Nephron progenitor cell (in vitro differentiated cells): ENCODE data around the gene SAA1.

ENCODE experiments used
- DNase-seq: peaks from one replicate; pipeline ENCODE4 v3.0.0; 2021
- H3K27ac Mint-ChIP-seq: 2 replicates; pipeline ENCODE4 v1.8.0; 2021; ENCODE audit warnings: mild to moderate bottlenecking, moderate library complexity, mixed read lengths
- H3K27me3 Mint-ChIP-seq: 2 replicates; pipeline ENCODE4 v1.8.0; 2021; ENCODE audit warnings: mild to moderate bottlenecking, low read depth, mixed read lengths; ENCODE audit not compliant: poor library complexity
- H3K36me3 Mint-ChIP-seq: 2 replicates; pipeline ENCODE4 v1.8.0; 2021; ENCODE audit warnings: low read depth, mixed read lengths
- H3K4me1 Mint-ChIP-seq: 2 replicates; pipeline ENCODE4 v1.8.0; 2021; ENCODE audit warnings: mixed read lengths
- H3K4me3 Mint-ChIP-seq: 2 replicates; pipeline ENCODE4 v1.8.0; 2021; ENCODE audit warnings: mild to moderate bottlenecking, moderate library complexity, mixed read lengths
- H3K9me3 Mint-ChIP-seq: 2 replicates; pipeline ENCODE4 v1.8.0; 2021; ENCODE audit warnings: mild to moderate bottlenecking, moderate library complexity, mixed read lengths
- TF ChIP-seq, protein P1 (sequence below): fragments of 200-600 bp; sonication (generic); IDR thresholded peaks from 2 replicates; pipeline ENCODE4 v1.5.0; 2021; ENCODE audit warnings: antibody characterized with exemption

The SAA1 gene

DNA sequence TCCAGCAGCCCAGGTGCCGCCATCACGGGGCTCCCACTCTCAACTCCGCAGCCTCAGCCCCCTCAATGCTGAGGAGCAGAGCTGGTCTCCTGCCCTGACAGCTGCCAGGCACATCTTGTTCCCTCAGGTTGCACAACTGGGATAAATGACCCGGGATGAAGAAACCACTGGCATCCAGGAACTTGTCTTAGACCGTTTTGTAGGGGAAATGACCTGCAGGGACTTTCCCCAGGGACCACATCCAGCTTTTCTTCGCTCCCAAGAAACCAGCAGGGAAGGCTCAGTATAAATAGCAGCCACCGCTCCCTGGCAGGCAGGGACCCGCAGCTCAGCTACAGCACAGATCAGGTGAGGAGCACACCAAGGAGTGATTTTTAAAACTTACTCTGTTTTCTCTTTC is at the start of gene SAA1:
TSS of gene SAA1 (plus strand) at position 316 of the 400 bp plus-strand sequence. CDS start 624 bp downstream, outside the sequence.
- Mint-ChIP-seq H3K27me3 (peaks cover 11% of the 10 kb centered on the region), H3K4me3 (no peak within 1 kb of the TSS), H3K36me3 (no peaks in the 10 kb centered on the region), H3K4me1 (peaks cover 20% of the 10 kb centered on the region), H3K27ac (no peak within 1 kb of the TSS), H3K9me3 (no peaks in the 10 kb centered on the region)
- TF ChIP-seq, protein P1, sequence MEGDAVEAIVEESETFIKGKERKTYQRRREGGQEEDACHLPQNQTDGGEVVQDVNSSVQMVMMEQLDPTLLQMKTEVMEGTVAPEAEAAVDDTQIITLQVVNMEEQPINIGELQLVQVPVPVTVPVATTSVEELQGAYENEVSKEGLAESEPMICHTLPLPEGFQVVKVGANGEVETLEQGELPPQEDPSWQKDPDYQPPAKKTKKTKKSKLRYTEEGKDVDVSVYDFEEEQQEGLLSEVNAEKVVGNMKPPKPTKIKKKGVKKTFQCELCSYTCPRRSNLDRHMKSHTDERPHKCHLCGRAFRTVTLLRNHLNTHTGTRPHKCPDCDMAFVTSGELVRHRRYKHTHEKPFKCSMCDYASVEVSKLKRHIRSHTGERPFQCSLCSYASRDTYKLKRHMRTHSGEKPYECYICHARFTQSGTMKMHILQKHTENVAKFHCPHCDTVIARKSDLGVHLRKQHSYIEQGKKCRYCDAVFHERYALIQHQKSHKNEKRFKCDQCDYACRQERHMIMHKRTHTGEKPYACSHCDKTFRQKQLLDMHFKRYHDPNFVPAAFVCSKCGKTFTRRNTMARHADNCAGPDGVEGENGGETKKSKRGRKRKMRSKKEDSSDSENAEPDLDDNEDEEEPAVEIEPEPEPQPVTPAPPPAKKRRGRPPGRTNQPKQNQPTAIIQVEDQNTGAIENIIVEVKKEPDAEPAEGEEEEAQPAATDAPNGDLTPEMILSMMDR = no peak
- no peak for DNase-seq

DNA sequence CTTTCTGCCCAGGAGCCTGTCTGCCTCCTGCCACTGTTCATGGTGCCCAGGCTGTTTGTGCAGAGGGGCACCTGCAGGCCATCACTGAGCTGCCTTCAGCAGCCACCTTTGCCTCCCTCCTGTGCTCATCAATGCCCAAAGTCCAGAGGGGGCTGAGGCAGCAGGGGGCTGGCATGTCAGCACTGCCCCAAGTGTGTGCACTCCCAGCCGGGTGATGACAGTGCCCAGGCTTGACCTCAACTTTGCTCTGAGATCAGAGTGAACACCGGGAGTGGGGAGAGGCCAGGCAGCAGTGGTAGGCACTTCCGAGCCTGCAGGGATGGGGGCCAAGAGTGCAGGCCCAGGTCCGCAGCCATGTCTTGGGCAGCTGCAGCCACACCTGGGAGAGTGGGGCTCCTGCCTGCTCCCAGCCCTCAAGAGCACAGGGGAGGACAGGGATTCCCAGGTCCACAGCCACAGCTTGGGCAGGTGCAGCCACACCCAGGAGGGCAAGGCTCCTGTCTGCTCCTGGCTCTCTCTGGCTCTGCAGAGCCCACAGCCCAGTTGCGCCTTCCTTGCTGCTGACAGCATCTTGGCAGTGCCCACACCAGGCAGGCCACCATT is 44.7 kb upstream of the SAA1 start:
- H3K9me3 Mint-ChIP-seq = peaks cover 9% of the 10 kb centered on the region

DNA sequence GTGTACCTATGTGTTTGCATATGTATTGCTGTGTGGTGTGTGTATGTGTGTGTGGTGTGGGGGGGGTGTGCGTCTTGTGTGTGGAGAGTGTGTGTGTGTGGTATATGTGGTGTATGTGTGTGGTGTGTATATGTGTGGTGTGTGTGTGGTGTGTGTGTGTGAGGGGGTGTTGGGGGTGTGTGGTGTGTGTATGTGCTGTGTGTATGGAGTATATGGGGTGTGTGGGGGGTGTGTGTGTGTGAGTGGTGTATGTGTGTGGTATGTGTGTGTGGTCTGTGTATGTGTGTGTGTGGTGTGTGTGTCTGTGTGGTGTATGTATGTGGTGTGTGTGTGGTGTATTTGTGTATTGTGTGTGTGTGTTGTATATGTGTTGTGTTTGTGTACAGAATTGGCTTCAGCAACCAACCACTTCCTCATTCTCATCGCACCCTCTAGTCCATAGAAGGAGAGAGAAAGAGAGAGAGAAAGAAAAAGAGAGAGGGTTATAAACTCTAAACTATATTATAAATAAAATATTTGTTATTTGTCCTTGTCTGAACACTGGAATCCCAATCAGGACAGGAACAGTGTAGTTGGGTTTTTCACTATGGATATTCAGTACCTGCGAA is 43.1 kb upstream of the SAA1 start:
- no peak for DNase-seq
- H3K9me3 Mint-ChIP-seq = peaks cover 9% of the 10 kb centered on the region
- no peak overlapping the region for H3K27ac Mint-ChIP-seq
- TF ChIP-seq, protein P1 = no peak
- no peak overlapping the region for H3K4me3 Mint-ChIP-seq
- no peaks in the 10 kb centered on the region for H3K36me3 Mint-ChIP-seq
- no peaks in the 10 kb centered on the region for H3K4me1 Mint-ChIP-seq
- H3K27me3 Mint-ChIP-seq = peaks cover 49% of the 10 kb centered on the region

More for the DNA sequence above, 44.7 kb upstream of the SAA1 start:
- no peak for DNase-seq
- TF ChIP-seq, protein P1 = no peak
- no peak overlapping the region for H3K4me3 Mint-ChIP-seq
- peaks cover 57% of the 10 kb centered on the region for H3K27me3 Mint-ChIP-seq
- no peaks in the 10 kb centered on the region for H3K36me3 Mint-ChIP-seq
- H3K27ac Mint-ChIP-seq = no peak overlapping the region
- no peaks in the 10 kb centered on the region for H3K4me1 Mint-ChIP-seq

DNA sequence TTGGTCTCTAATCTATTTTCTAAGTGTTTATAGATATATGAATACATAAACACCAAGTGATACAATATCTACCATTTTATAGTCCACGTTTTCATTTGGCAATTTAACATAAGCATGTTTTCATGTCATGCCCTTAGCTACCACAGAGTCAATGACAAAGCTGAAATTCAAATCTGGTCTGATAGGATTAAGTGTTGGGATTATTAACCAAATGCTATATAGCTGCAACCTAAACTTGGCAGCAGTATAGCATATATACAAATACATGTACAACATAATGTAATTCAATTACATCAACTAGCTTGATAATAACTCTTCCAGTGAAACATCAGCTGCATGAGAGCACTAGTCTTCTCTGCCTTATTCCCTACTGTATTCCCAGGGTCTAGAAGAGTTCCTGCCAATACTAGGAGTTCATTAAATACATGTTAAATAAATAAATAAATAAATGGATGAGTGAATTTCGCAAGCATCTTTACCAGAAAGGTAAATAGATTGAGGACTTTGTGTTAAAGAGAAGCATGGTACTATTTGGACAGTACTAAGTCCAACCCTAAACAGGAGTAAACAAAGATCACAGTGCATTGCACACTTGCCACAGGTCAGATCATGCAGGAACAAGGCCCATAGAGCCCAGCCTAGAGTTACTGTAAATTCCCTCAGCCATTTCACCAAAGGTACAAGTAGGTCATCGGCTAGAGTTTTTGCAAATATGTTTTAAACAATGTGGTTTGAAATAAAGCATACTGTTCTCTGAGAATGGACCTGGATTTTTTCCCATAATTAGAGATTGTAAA is 42.3 kb upstream of the SAA1 start:
- H3K4me3 Mint-ChIP-seq = no peak overlapping the region
- TF ChIP-seq, protein P1 = no peak

DNA sequence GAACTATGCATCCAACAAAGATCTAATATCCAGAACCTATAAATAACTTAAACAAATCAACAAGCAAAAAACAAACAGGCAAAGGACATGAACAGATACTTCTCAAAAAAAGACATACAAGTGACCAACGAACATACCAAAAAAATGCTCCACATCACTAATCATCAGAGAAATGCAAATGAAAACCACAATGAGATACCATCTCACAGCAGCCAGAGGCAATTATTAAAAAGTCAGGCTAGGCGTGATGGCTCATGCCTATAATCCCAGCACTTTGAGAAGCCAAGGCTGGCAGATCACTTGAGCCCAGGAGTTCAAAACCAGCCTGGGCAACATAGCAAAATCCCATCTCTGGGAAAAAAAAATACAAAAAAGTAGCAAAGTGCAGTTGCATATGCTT is 40.2 kb upstream of the SAA1 start:
- Mint-ChIP-seq H3K9me3 (peaks cover 9% of the 10 kb centered on the region), H3K36me3 (no peaks in the 10 kb centered on the region), H3K4me1 (no peaks in the 10 kb centered on the region), H3K27ac (no peak overlapping the region), H3K4me3 (no peak overlapping the region), H3K27me3 (peaks cover 30% of the 10 kb centered on the region)
- TF ChIP-seq, protein P1 = no peak
- DNase-seq = no peak

More for the DNA sequence above, 42.3 kb upstream of the SAA1 start:
- H3K9me3 Mint-ChIP-seq = peaks cover 9% of the 10 kb centered on the region
- H3K27me3 Mint-ChIP-seq = peaks cover 43% of the 10 kb centered on the region
- H3K4me1 Mint-ChIP-seq = no peaks in the 10 kb centered on the region
- no peak overlapping the region for H3K27ac Mint-ChIP-seq
- no peaks in the 10 kb centered on the region for H3K36me3 Mint-ChIP-seq
- no peak for DNase-seq
